ENCODE measurements around the gene MBIP. TPM values are rescaled to one million over a fixed set of nuclear protein-coding genes. Genes with fewer than 3 reads are reported as not detected.

The MBIP gene
- total RNA-seq, 1 experiment from 2014 or later = 27.8 TPM

- CTCF ChIA-PET = no interaction called here
- H3K4me3 ChIP-seq (ENCODE audit: low read depth, low read length) = no peak overlapping the region
- no peaks in the 10 kb centered on the region for H3K4me1 ChIP-seq
- no peak for DNase-seq
- Mint-ChIP-seq H3K36me3 (ENCODE audit: insufficient read depth, unreplicated experiment) (peaks cover 1% of the 10 kb centered on the region), H3K4me3 (ENCODE audit: unreplicated experiment) (no peak overlapping the region), H3K9me3 (ENCODE audit: unreplicated experiment) (no peaks in the 10 kb centered on the region), H3K27ac (ENCODE audit: unreplicated experiment) (no peak overlapping the region), H3K4me1 (ENCODE audit: low read depth, unreplicated experiment) (no peaks in the 10 kb centered on the region), H3K27me3 (ENCODE audit: insufficient read depth, unreplicated experiment) (peaks cover 9% of the 10 kb centered on the region)
- no peaks in the 10 kb centered on the region for H3K27me3 ChIP-seq (replicated peaks; ENCODE audit: control insufficient read depth, insufficient read depth, low read length)
- no TSS peak for BruUV-seq (replicated peaks)
- TF ChIP-seq, protein P1, sequence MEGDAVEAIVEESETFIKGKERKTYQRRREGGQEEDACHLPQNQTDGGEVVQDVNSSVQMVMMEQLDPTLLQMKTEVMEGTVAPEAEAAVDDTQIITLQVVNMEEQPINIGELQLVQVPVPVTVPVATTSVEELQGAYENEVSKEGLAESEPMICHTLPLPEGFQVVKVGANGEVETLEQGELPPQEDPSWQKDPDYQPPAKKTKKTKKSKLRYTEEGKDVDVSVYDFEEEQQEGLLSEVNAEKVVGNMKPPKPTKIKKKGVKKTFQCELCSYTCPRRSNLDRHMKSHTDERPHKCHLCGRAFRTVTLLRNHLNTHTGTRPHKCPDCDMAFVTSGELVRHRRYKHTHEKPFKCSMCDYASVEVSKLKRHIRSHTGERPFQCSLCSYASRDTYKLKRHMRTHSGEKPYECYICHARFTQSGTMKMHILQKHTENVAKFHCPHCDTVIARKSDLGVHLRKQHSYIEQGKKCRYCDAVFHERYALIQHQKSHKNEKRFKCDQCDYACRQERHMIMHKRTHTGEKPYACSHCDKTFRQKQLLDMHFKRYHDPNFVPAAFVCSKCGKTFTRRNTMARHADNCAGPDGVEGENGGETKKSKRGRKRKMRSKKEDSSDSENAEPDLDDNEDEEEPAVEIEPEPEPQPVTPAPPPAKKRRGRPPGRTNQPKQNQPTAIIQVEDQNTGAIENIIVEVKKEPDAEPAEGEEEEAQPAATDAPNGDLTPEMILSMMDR (IDR thresholded peaks at IDR 0.05; ENCODE audit: insufficient read depth in 1 of 2, low read depth in 1 of 2, low read length in 1 of 2, severe bottlenecking in 1 of 2, unreplicated experiment in 1 of 2) = no peak
- H3K9me3 ChIP-seq = no peaks in the 10 kb centered on the region
- H3K36me3 ChIP-seq (ENCODE audit: control insufficient read depth, insufficient read depth, low read length) = no peaks in the 10 kb centered on the region
- POLR2A ChIA-PET = no interaction called here
- intact Hi-C loops (cut with micrococcal nuclease; ENCODE audit: unreplicated experiment) = no loop called here
Observed at GRCh38 chr14:36325853-36326252, 5.4 kb upstream of the MBIP start.

DNA sequence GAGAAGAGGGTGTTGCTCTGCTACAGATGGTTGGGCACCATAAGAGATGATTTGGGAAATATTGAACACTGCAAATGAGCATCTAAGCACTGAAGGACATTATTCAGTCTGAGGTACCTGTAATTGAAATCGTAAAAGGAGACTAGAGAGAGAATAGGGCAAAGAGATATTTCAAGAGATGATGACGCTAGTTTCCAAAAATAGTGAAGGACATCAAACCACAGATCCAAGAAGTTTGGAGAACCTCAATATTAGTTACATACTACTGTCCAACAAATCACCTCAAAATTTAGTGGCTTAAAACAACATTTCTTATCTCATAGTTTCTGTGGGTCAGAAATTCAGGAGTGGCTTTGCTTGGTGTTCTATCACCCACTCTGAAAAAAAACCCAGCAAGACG is 4.5 kb upstream of the MBIP start:
- no peaks in the 10 kb centered on the region for H3K27me3 ChIP-seq (replicated peaks; ENCODE audit: control insufficient read depth, insufficient read depth, low read length)
- Mint-ChIP-seq H3K27me3 (ENCODE audit: insufficient read depth, unreplicated experiment) (peaks cover 9% of the 10 kb centered on the region), H3K9me3 (ENCODE audit: unreplicated experiment) (no peaks in the 10 kb centered on the region), H3K4me3 (ENCODE audit: unreplicated experiment) (no peak overlapping the region), H3K4me1 (ENCODE audit: low read depth, unreplicated experiment) (no peaks in the 10 kb centered on the region), H3K27ac (ENCODE audit: unreplicated experiment) (no peak overlapping the region), H3K36me3 (ENCODE audit: insufficient read depth, unreplicated experiment) (peaks cover 11% of the 10 kb centered on the region)
- no peak overlapping the region for H3K4me3 ChIP-seq (ENCODE audit: low read depth, low read length)
- no peaks in the 10 kb centered on the region for H3K9me3 ChIP-seq
- DNase-seq = no peak
- POLR2A ChIA-PET = no interaction called here
- CTCF ChIA-PET = no interaction called here
- intact Hi-C loops (cut with micrococcal nuclease; ENCODE audit: unreplicated experiment) = no loop called here
- H3K36me3 ChIP-seq (ENCODE audit: control insufficient read depth, insufficient read depth, low read length) = no peaks in the 10 kb centered on the region
- no TSS peak for BruUV-seq (replicated peaks)
- no peaks in the 10 kb centered on the region for H3K4me1 ChIP-seq
- TF ChIP-seq, protein P1 (IDR thresholded peaks at IDR 0.05; ENCODE audit: insufficient read depth in 1 of 2, low read depth in 1 of 2, low read length in 1 of 2, severe bottlenecking in 1 of 2, unreplicated experiment in 1 of 2) = no peak

- TF ChIP-seq, protein P1 (IDR thresholded peaks at IDR 0.05; ENCODE audit: insufficient read depth in 1 of 2, low read depth in 1 of 2, low read length in 1 of 2, severe bottlenecking in 1 of 2, unreplicated experiment in 1 of 2) = no peak
- Histone ChIP-seq H3K27me3 (replicated peaks; ENCODE audit: control insufficient read depth, insufficient read depth, low read length) (no peaks in the 10 kb centered on the region), H3K36me3 (ENCODE audit: control insufficient read depth, insufficient read depth, low read length) (no peaks in the 10 kb centered on the region), H3K4me1 (no peaks in the 10 kb centered on the region), H3K4me3 (ENCODE audit: low read depth, low read length) (peak overlapping the region; percentile 79), H3K9me3 (no peaks in the 10 kb centered on the region)
- no peak for DNase-seq
- BruUV-seq (replicated peaks) = TSS peak; percentile 75
- ChIA-PET POLR2A (interaction anchor here (0.6 to 0.7 kb wide), 7 partner anchors 7 to 1199 kb away, joined by 3 to 14 read pairs (median 6); partner anchors contain the start of gene PPP2R3C), CTCF (interaction anchor here (0.6 to 1.2 kb wide), 4 partner anchors 56 to 251 kb away, joined by 3 to 4 read pairs (median 4); no protein-coding TSS in a partner anchor)
- H3K27ac Mint-ChIP-seq (ENCODE audit: unreplicated experiment) = peak overlapping the region; percentile 87
- no peaks in the 10 kb centered on the region for H3K9me3 Mint-ChIP-seq (ENCODE audit: unreplicated experiment)
- no peaks in the 10 kb centered on the region for H3K4me1 Mint-ChIP-seq (ENCODE audit: low read depth, unreplicated experiment)
- peaks cover 3% of the 10 kb centered on the region for H3K27me3 Mint-ChIP-seq (ENCODE audit: insufficient read depth, unreplicated experiment)
- intact Hi-C loops (cut with micrococcal nuclease; ENCODE audit: unreplicated experiment) = loop anchor here (1.0 to 2.0 kb wide), 4 partner anchors 33 to 250 kb away; no protein-coding TSS in a partner anchor
- peaks cover 16% of the 10 kb centered on the region for H3K36me3 Mint-ChIP-seq (ENCODE audit: insufficient read depth, unreplicated experiment)
- H3K4me3 Mint-ChIP-seq (ENCODE audit: unreplicated experiment) = peak overlapping the region; percentile 89
Observed at GRCh38 chr14:36320897-36321381, 502 bp upstream of the MBIP start.

All from Caco-2 (cell line).